Measurements from ENCODE around the gene INPP1.

- no peak for TF ChIP-seq FOXP2 (optimal IDR thresholded peaks at IDR 0.05; ENCODE audit: borderline replicate concordance, extremely low read depth, extremely low read length, insufficient read depth)
- no peak for TF ChIP-seq TAF1 (IDR thresholded peaks at IDR 0.05; ENCODE audit: borderline replicate concordance, insufficient read depth, low read length)
- no peak for TF ChIP-seq SIN3A (IDR thresholded peaks at IDR 0.05; ENCODE audit: borderline replicate concordance, insufficient read depth, low read length)
Measured at GRCh38 chr2:190336420-190336819, 7.0 kb upstream of the INPP1 start.
